ENCODE data around the gene SCAMP4. TPM values are rescaled to one million over a fixed set of nuclear protein-coding genes. Genes with fewer than 3 reads are reported as not detected.
A peak's percentile ranks its signal among the peaks of the same experiment; 100 is the strongest.
"Not testable (repeated sequence)": the region's sequence is repeated elsewhere in the genome, so short reads cannot be mapped to it uniquely, and the experiment has no call there.

SCAMP4 gene
- total RNA-seq, 1 donor from 2014 or later = 53.5 TPM

DNA sequence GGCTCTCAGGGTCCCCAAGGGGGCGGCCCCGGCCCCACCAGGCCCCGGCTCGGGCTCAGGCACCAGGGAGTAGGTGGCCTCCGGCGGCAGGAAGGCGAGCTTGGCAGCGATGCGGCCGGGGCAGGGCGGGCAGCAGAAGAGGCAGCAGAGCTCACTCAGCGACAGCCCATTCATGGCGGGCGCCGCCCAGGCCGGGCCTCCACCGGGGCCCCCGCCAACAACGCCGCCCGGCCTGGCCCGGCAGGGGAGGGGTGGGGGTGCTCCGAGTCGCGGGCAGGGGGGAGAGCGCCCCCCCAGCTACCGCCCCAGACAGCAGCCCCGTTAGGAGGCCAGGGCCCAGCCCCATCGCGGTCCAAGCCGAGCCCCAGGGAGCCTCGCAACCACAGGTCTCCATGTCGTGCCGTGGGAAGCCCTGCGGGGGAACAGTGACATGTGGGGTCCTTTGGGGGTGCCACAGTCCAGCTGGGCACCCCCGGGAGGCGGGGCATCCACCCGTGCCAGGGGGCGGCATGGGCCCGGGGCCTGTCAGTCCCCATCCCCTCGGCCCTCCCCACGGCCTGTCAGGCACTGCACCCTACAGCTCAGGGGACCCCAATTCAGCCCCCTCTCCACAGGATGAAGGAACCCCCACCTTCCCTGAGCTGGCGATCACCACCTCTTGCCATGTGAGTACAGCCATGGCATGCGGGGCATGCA, 23.7 kb upstream of the SCAMP4 start:
- ATAC-seq; intact Hi-C loops (cut with DNase I); DNase-seq (ENCODE audit: low spot score): not testable (repeated sequence)

DNA sequence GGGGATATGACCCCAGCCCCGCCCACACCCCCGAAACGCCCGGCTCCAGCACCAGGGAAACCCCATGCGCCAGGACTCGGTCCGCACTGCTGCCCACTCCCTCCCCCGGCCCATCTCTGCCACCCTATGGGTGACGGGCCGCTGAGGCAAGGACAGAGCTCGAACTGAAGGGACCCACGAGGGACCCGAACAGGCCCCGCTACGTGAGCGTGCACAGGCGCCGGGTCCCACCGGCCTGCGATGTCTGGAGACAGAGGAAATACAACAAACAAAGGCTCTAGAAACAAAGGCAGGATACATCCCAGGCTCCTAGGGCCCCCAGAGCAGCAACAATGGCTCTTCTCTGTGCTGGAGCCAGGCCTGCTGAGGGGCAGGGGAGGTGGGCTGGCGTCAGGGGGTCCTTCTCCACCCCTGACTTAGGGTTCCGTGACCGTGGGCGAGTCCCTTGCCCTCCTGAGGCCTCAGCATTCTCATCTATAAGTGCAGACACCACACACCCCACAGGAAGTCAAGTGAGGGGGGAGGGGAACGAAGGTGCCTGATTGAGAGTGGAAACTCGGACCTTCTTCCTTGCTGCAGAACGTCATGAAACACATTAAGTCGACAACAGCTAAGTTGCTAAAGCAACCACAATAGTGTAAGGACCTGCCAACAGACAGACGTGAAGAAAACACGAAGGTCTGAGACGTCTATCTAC, 23.0 kb upstream of the SCAMP4 start:
- ATAC-seq (peak; percentile 2), DNase-seq (ENCODE audit: low spot score) (no peak)

DNA sequence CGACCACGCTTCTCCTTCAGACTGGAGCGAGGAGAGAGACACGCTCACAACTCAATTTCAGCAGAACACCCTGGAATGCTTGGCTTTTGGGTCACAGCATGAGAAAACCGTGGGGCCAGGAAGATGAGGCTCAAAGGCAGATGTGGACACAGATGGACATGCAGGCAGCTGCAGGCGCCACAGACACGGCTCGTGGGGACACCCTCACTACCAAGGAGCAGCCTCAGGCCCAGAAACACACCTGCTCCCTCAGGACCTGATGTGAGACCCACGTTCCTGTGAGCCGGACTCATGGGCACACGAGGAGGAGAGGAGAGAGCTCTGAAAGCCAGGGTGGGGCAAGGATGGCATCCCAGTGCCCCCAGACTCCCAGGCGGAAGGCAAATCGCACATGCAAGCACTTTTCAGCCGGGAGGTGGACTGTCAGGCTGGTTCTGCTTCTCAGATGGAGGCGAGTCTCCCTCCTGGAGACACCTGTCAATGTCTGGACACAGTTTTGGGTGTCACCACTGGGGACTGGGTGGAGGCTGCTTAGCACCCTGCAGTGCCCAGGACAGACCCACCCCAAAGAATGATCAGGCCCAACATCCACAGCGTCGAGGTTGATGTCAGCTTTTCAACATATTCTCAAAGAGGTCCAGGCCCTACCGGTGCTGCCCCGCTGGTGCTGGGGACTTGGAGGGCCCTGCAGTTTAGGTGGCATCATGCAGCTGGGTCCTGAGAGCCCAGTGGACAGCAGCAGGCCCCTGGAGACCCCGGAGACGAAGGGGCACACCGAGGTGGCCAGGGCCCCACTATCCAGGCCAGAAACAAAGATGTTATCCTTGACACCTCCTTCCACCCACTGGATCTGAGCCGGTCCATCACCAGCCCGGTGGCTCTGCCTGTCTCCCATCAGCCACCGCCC, 22.2 kb upstream of the SCAMP4 start:
- intact Hi-C loops (cut with DNase I) = no loop called here
- no peak for ATAC-seq
- DNase-seq (ENCODE audit: low spot score) = no peak

More for the DNA sequence above, 23.0 kb upstream of the SCAMP4 start:
- intact Hi-C loops (cut with DNase I) = no loop called here

DNA sequence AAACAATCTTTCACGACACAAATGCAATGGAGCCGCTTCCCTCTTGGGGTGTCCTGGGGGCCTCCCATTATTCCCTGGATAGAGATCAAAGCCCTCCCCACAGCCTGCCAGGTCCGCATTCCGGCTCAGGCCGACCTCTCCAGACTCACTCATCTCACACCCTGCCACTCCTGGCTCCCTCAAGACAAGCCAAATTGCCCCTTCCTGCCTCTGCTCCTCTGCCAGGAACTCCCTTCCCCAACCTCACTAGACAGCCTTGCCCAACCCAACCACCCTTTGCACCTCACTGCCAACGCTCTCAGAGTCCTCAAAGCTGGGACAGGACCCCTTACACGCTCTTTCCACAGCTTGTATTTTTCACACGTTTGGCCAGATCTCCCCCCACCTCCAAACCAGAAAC, 21.4 kb upstream of the SCAMP4 start:
- intact Hi-C loops (cut with DNase I) = no loop called here

DNA sequence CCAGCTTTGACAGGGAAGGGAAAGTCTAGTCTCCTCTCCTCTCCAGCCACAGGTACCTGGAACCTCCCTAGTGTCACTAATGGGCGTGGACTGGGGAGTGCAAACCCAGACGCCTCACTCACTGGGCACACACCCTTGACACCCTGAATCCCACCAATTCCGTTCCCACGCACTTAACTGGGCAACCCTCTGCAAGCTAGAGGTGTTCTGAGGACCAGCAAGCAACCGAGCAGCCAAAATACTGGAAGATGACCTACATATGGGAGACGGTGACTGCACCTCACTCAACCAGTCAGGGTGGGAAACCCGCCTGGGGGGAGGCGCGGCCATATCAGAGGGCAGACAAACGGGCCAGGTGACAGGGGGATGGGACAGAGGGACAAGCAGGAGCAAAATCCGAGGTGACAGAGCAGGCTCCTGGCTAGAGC, 20.9 kb upstream of the SCAMP4 start:
- intact Hi-C loops (cut with DNase I) = no loop called here
- no peak for ATAC-seq
- no peak for DNase-seq (ENCODE audit: low spot score)

More for the DNA sequence above, 21.4 kb upstream of the SCAMP4 start:
- ATAC-seq (no peak), DNase-seq (ENCODE audit: low spot score) (no peak)

DNA sequence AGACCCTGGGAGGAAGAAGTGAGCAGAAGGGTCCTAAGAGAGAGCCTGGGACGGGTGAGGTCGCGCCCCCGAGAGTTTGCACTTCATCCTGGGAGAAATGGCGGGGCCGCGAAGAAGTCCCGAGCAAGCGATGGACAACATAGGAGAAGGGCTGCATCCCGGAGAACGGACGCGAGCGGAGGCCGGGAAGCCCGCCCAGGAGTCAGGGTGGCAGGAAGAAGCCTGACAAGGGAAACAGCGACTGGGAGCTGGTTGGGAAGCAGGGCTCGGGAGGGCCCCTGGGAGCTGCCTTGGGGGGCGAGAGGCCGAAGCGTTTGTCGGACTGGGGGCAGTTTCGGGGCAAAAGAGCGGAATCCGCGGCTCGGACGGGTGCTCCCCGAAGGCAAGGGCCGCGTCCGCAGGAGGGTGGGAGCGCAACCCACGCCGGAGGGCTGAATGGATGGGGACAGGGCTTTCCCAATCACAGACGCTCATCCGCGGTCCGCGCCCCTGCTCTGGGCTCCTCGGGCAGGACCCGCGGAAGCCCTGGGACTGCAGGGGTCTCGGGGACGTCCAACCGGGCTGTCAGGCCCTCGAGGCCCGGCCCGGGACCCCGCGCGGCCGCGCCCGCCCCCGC, 20.4 kb upstream of the SCAMP4 start:
- intact Hi-C loops (cut with DNase I) = no loop called here
- no peak for DNase-seq (ENCODE audit: low spot score)

DNA sequence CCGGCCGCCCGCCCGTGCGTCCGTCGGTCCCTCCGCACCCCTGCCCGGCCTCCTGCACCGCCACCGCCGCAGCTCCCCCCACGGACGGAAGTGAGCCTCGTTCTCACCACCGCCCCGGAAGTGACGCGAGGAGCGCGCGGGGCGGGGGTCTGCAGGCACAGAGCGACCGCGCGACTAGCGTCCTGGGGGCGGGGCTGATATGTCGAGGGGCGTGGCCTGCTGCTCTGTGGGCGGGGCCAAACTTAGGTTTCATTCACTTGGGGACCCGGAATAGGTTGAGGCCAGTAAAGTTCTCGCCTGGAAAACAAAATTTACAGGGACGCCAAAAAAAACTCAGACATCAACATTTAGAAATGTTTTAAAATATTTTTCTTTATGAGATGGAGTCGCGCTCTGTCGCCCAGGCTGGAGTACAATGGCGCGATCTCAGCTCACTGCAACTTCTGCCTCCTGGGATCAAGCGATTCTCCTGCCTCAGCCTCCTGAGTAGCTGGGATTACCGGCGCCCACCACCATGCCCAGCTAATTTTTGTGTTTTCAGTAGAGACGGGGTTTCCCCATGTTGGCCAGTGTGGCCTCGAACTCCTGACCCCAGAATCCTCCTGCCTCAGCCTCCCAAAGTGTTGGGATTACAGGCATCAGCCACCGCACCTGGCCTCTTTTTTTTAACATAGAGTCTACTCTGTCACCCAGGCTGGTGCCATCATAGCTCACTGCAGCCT, 19.6 kb upstream of the SCAMP4 start, which contains the start of gene ABHD17A:
Gene ABHD17A, minus strand, starts transcription at position 99 of the 722 bp plus-strand sequence. CDS start 3,930 bp downstream, outside the sequence.
- intact Hi-C loops (cut with DNase I) = not testable (repeated sequence)
- DNase-seq (ENCODE audit: low spot score) (peak; percentile 97), ATAC-seq (peak; percentile 97)

More for the DNA sequence above, 20.4 kb upstream of the SCAMP4 start:
- no peak for ATAC-seq

DNA sequence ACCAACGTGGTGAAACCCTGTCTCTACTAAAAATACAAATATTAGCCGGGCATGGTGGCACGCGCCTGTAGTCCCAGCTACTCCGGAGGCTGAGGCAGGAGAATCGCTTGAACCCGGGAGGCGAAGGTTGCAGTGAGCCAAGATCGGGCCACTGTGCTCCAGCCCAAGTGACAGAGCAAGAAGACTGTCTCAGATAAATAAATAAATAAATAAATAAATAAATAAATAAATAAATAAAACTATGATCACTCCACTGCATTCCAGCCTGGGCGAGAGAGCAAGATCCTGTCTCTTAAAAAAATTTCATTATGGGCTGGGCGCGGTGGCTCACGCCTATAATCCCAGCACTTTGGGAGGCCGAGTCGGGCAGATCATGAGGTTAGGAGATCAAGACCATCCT, 18.8 kb upstream of the SCAMP4 start:
- intact Hi-C loops (cut with DNase I); DNase-seq (ENCODE audit: low spot score); ATAC-seq: not testable (repeated sequence)

DNA sequence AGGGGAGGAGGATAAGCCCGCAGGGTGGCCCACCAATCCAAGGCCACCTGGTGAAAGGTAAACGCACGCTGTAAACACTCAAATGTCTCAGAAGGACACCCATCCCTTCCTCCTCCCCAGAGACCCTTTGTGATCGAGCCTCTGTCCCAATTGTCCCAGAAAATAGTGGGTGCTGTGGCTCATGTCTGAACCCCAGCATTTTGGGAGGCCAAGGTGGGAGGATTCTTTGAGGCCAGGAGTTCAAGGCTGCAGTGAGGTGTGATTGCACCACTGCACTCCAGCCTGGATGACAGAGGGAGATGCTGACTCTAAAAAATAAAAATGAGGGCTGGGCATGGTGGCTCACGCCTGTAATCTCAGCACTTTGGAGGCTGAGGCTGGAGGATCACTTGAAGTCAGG, 16.8 kb upstream of the SCAMP4 start:
- intact Hi-C loops (cut with DNase I) = no loop called here
- no peak for ATAC-seq
- DNase-seq (ENCODE audit: low spot score) = no peak

DNA sequence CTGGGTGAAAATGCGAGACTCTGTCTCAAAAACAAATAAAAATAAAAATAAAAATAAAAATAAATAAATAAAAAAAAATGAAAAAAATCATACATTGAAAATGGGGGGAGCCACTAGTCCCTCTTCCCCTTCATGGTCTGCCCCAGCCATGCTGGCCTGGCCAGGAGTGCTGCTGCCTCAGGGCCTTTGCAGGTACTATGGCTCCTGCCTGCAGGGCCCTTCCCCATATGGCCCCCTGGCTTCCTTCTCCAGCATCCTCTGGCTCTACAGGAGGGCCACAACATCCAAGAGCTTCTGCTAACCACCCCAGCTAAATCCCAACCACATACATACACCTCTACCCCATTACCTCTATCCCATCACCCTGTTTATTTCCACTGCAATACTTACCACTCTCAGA, 15.3 kb upstream of the SCAMP4 start:
- no peak for DNase-seq (ENCODE audit: low spot score)
- ATAC-seq = no peak
- intact Hi-C loops (cut with DNase I) = no loop called here

DNA sequence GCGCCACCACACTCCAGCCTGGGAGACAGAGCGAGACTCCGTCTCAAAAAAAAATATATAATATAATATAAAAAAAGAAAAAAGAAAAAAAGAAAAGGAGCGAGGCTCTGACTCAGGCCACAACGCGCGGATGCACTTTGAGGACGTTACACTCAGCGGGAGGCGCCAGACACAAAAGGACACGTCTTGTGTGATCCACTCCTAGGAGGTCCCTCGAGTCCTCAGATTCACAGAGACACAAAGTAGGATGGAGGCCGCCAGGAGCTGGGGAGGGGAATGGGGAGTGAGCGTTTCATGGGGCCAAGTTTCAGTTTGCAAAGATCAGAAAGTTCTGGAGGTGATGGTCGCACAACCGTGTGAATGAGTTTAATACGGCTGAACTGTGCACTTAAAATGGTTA, 11.4 kb upstream of the SCAMP4 start:
- no peak for ATAC-seq
- no peak for DNase-seq (ENCODE audit: low spot score)
- intact Hi-C loops (cut with DNase I) = no loop called here

DNA sequence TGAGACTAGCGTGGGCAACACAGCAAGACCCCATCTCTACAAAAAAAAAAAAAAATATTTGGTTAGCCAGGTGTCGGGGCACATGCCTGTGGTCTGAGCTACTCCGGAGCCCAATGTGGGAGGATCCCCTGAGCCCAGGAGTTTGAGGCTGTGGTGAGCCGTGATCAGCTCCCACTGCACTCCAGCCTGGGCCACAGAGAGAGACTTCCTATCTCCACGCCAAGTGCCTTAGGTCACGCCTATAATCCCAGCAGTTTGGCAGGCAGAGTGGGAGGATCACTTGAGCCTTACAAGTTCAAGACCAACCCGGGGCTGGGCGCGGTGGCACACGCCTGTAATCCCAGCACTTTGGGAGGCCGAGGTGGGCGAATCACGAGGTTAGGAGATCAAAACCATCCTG, 8.7 kb upstream of the SCAMP4 start:
- intact Hi-C loops (cut with DNase I) = no loop called here
- DNase-seq (ENCODE audit: low spot score) (no peak), ATAC-seq (no peak)

DNA sequence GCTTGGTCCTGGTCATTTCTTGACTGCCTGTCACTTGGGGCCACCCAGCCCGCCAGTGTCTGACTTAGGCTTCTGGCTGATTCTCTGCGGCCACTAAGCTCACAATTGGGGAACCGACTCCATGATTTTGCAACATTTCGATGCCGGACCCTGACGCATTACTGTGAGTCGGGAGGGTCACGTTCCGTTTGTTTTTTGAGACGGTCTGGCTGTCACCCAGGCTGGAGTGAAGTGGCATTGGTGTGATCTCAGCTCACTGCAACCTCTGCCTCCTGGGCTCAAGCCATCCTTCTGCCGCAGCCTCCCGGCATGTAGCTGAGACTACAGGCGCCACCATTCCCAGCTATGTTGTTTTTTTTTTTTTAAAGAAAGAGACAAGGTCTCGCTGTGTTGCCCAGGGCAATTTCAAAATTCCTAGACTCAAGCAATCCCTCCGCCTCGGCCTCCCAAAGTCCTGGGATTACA, 3.2 kb upstream of the SCAMP4 start:
- ATAC-seq (no peak), DNase-seq (ENCODE audit: low spot score) (no peak)
- intact Hi-C loops (cut with DNase I) = no loop called here

DNA sequence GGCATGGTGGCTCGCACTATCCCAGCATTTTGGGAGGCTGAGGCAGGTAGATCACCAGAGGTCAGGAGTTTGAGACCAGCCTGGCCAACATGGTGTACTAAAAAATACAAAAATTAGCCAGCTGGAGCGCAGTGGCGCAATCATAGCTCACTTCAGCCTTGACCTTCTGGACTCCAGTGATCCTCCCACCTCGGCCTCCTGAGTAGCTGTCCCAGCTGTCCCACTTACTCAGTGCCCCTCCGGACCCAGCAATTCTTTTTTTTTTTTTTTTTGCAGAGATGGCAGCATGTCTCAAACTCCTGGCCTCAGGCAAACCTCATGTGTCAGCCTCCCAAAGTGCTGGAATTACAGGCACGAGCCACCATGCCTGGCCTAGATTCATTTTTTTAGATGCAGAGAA, 2.3 kb upstream of the SCAMP4 start:
- DNase-seq (ENCODE audit: low spot score) (no peak), ATAC-seq (no peak)
- intact Hi-C loops (cut with DNase I) = no loop called here

DNA sequence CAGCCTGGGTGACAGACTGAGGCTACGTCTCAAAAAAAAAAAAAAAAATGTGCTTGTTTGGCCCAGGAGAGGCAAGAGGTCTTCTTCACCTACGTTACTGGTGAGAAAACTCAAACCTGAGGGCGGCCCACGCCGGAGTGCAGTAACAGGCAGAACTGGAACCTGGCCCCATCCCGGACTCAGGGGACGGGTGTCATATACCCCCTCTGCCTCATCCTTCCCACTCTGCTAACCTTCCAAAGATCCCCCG, 414 bp upstream of the SCAMP4 start:
- intact Hi-C loops (cut with DNase I) = no loop called here
- DNase-seq (ENCODE audit: low spot score) = no peak

DNA sequence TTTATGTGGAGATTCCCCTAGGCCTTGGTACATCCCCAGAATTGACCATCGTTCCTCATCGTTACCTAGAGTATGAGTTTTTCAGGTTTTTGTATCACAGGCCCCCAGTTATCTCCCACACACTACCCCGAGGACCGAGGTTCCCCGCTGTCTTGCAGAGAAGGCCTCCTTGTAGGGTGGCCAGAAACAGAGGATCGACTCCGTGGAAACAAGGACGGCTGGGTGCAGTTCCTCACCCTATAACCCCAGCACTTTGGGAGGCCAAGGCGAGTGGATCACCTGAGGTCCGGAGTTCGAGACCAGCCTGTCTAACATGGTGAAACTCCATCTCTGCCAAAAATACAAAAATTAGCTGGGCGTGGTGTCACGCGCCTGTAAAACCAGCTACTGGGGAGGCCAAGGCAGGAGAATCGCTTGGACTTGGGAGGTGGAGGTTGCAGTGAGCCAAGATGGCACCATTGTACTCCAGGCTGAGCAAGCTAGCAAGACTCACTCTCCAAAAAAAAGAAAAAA, 720 bp downstream of the SCAMP4 start:
- ATAC-seq (no peak), DNase-seq (ENCODE audit: low spot score) (no peak)
- intact Hi-C loops (cut with DNase I) = no loop called here

More for the DNA sequence above, 414 bp upstream of the SCAMP4 start:
- ATAC-seq = peak; percentile 0

DNA sequence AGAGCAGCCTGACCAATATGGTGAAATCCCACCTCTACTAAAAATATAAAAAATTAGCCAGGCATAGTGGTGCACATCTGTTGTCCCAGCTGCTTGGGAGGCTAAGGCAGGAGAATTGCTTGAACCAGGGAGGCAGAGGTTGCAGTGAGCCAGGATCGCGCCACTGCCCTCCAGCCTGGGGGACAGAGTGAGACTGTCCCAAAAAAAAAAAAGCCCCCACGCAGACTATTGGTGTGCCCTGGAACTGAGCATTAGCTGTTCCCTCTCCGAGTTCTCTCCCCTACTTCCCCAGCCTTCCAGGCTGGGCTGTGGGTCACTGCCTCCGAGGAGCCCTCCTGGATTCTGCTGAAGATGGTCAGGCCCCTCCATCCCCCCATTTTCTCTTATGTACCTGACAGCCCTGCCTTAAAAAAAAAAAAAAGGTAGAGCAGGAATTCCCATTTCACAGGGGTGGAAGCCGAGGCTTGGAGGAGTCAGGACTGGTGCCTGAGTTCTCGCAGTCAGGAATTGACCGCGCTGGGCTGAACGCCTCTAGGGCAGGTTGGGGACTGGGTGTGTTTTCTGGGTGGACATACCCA, 1.9 kb downstream of the SCAMP4 start:
- no peak for DNase-seq (ENCODE audit: low spot score)

More for the DNA sequence above, 1.9 kb downstream of the SCAMP4 start:
- no peak for ATAC-seq
- intact Hi-C loops (cut with DNase I) = no loop called here
